Peyer's patch (tissue), 4 donors: ENCODE measurements around the gene TULP4.

ENCODE experiments used
- CTCF ChIP-seq, 6 experiments: fragments of 450-650 bp in 4 of 6; fragments of 200-600 bp in 2 of 6; sonication (generic) in 1 of 6; IDR thresholded peaks; one replicate each; pipeline ENCODE4 v1.5.1; 2017 to 2019; ENCODE audit warnings: antibody characterized with exemption in 6 of 6, mild to moderate bottlenecking in 3 of 6, moderate library complexity in 1 of 6
- POLR2A ChIP-seq, 2 donors: fragments of 450-650 bp; IDR thresholded peaks; one replicate each; pipeline ENCODE4 v1.5.1; 2017; ENCODE audit warnings: antibody characterized with exemption in 2 of 2, mild to moderate bottlenecking in 2 of 2, moderate library complexity in 2 of 2

GRCh38 chr6:158344534-158344933 is 32.3 kb downstream of the TULP4 start:
- TF ChIP-seq CTCF (IDR thresholded peaks at IDR 0.05) (no peak), POLR2A (IDR thresholded peaks at IDR 0.05) (no peak)
